GM21526 (cell line): Measurements from ENCODE around the gene NPTX1.

ENCODE experiments used
- ATAC-seq: cut with Tn5 transposase; IDR thresholded peaks from one replicate; pipeline ENCODE4 v1.9.1; 2021; ENCODE audit warnings: moderate library complexity; ENCODE audit not compliant: unreplicated experiment, low FRiP score

The NPTX1 gene

DNA sequence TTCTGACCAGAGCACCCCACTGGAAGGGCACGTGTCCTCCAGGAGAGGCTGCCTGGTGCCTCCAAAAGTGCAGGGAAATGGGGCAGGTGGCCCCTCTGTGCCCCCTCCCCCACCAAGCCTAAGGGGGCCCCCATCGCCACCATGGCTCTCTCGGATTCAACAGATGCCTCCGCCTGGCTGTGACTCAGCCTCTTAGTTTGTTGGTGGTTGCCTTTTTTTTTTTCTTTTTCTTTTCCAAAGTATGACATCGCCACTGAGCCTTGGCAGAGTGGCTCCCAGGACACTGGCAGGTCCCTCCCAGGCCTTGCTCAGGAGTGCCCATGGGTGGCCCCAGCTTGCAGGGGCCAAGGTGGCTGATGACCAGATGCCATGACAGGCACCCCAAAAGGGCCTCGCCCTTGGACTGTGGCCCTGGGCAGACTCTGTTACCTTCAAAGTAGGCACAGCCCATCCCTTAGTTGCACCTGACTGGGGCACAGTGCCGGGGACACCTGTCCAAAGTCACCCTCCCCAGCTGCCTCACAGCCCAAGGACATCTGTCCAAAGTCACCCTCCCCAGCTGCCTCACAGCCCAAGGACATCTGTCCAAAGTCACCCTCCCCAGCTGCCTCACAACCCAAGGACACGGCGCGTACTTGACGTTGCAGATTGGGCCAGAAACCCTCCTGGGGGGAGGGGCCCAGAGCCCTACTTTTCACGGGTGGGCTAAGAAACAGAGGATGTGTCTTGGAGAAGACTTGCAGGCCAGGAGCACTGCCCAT lies 29.6 kb downstream of the NPTX1 start:
- no peak for ATAC-seq

DNA sequence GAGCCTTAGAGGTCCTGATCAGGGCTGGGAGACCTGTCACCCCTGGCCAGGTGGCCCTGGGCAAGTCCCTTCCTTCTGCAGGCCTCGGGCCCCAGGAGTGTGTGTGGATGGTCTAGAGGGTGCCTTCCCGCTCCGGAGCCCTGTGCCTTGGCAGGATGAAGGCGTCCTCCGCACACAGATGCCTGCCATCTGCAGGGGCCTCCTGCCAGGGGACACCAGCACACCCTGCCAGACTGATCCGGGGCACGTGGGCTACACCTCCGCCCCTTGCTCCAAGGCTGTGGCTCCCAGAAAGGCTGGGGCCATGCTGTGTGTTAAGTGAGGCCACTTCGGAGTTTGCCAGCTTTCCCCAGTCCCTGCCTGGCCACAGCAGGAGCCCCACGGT lies 30.7 kb downstream of the NPTX1 start:
- ATAC-seq: no peak

DNA sequence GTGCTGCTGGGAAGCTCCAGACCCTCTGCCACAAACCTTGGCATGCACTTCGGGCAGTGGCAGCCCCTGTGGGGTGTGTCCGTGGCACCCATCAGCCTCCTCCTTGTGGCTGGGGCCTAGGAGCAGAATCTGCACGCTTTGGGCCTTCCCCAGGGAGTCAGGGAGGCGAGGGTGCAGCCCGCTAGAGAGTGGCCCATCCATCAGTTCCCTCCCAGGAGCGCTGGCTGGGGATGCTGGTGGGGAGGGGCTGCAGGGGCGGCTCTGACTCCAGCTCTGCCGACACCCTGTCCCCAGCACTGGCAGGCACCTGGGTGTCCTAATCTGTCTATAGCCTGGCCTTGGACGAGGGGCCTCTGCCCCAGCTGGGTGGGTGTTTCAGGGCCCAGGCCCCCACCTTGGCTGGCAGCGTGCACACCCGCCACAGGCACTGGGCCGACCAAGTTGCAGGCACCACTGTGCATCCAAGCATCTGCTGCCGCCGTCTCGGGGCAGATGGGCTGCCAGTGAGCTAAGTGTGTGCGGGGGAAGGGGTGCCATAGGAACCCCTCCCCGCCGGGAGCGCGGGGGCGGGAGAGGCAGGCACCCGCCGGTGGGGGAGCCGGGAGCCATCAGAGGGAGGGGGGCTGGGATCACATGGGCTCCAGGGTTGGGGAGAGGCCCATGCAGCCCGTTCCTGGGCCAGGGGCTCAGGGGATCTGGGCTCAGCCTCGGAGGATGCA lies 31.2 kb downstream of the NPTX1 start:
- ATAC-seq: no peak

DNA sequence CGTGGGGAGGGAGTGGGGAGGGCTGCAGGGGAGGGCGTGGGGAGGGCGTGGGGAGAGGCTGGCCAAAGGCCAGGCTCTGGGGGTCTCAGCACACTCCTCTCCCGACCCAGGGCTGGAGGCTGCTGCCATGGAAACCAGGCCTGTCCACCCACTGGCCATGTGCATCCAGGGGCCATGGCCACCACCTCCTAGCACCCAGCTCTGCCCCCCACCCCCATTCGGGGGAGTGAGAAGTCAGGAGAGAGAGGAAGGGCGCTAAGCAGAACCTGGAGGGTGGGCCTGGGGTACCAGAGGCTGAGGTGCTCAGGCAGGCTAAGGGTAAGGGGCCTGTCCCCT lies 31.8 kb downstream of the NPTX1 start:
- ATAC-seq: no peak

DNA sequence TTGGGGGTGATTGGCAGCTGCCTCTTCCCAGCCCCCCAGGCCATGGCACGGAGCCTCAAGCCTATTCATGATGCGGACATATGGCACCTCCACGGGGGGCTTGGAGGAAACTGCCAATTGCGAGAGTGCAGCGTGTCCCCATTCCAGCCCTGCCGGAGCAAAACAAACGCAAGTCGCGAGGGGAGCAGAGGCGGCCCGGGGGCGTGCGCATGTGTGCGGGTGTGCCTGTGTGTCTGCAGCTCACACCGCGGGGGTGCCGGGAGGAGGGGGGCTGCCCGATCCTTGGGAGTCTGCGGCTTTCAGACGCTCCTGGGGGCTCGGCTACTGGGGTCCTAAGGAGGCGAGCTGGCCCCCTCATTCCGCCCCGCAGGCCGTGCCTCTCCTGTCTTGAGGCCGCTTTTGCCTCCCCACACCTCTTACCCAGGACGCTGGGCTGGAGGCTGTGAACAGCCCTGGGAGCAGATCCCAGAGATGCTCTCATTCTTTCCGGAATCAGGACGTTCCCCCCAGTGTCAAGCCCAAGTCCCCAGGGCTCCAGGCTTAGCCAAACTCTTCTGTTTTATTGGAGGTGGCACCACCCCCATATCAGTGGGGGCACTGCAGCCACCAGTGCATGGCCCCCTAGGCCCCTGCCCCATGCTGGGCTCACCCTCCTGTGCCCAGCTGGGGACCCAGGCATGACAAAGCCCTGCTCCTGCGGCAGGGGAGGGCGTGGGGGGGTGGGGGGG lies 32.3 kb downstream of the NPTX1 start:
- ATAC-seq: no peak

DNA sequence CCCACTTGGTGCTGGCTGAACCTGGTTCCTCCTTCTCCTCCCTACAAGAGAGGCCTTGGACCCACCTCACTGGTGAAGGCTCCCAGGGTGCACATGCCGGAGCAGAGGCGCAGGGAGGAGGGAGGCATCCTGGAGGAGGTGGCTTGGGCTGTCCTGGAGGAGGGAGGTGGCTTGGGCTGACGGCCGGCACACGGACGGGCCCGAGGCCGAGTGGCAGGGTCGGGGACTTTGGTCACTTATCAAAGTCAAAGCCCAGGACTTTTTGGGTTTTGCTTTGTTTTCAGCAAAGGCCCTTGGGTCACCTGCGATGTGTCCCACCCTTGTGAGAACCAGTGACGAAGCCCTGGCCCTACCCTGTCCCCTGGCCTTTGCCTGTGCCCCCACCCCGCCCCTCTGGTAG lies 32.9 kb downstream of the NPTX1 start:
- no peak for ATAC-seq

DNA sequence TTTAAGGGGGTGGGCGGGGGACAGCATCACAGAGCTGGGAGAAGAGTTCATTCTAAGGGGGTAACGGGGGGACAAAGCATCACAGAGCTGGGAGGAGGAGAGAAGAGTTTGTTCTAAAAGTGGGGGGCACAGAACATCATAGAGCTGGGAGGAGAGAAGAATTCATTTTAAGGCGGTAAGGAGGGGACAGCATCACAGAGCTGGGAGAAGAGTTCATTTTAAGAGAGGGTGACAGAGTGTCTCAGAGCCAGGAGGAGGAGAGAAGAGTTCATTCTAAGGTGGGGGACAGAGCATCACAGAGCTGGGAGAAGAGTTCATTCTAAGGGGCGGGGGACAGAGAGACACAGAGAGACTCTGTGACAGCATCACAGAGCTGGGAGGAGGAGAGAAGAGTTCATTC lies 33.6 kb downstream of the NPTX1 start:
- ATAC-seq: no peak

DNA sequence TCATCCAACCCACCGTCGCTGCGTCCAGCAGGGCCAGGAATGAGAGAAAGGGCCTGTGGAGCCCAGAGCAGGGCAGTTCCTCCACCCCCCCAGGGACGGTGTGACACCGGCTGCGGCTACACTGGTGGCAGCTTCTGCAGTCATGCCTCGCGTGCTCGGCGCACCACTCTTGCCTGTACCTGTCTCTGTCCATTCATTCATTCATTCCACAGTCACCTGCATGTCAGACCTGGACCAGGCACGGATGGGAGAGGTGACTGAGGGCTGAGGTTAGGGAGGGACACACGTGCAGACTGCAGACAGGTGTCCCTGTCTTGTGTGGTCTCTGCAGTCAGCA lies 34.1 kb downstream of the NPTX1 start:
- no peak for ATAC-seq

DNA sequence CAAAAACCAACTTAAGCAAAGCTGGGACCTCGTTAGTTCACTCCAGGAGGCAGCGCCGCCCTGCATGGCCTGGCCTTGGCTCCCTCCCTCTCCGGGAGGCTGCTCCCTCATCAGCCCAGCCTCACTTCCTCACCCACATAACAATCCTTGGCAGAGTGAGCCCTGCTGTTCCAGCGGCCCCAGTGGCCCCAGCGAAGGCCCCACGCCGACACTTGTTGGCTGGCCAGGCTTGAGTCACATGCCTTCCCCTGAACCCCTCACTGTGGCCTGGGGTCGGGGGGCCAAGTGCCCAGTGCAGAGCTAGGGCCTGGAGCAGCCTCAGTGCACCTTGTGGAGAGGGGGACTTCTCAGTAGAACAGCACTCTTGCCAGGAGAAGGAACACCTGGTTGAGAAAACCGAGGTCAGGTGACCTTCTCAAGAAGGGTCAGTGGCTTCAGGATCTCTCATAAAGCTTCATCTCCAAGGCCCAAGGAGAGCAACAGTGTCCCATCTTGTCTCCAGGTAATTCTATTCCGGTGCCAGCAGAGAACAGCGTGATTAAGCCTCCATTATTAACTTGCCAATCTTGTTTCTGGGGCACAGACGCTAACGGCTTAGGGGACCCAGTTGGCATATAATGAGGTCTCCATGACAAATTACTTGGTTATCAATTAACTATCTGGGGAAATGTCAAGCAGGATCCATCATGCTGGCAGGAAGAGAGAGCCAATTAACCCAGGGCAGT lies 34.6 kb downstream of the NPTX1 start:
- ATAC-seq: no peak

DNA sequence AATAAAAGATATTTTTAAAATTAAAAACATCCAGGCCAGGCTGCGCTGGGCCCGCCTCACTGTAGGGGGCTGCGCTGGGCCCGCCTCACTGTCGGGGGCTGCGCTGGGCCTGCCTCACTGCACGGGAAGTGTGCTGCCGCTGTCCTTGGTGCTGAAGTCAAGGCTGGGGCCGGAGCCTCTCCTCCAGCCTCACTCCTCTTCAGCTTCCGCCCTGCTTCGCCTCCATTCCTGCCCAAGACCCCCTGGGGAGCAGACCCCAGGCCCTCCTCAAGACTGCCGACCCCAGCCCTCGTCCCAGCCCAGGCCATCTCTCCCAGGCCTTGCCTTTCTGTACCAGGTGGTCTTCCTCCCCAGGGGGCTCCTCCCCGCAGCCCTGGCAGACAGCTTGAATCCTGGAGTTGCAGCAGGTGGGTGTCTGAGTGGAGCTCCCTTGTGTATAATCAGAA lies 35.3 kb downstream of the NPTX1 start:
- no peak for ATAC-seq

DNA sequence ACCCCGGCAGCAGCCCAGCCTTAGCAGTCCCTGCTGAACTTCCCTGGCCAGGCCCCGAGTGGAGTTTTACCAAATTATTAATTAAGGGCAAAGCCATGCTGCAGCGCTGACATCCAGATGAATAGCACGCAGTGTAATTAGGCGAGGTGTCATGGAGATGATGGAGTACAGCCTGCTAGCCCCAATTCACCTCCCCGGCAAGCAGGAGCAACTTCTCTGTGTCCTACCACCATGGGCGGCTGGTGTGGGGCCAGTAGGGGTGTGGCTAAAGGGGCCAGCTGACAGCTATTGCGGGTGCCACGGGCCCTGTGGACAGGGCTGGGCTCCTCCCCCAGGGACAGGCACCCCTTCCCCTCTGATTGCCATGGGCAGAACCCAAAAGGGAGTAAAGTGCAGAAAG lies 36.9 kb downstream of the NPTX1 start:
- ATAC-seq: no peak

DNA sequence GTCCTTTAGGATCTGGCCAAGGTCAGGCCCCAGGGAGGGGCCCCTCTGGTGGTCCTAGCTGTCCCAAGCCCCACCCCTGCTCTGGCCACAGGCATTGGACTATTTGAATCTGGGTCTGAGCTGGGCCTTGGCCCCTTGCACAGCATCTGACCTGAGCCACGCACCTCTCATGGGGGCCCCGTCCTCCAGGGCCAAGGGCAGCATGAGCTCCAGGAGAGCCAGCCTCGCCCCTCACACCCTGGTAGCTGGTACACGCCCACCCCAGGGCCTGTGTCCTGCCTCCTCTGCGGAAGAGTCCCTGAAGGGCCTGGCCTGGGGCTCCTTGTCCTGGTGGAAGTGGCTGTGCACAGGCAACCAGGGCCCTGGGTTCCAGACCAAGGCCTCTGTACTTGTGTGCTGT lies 37.6 kb downstream of the NPTX1 start:
- ATAC-seq: no peak

DNA sequence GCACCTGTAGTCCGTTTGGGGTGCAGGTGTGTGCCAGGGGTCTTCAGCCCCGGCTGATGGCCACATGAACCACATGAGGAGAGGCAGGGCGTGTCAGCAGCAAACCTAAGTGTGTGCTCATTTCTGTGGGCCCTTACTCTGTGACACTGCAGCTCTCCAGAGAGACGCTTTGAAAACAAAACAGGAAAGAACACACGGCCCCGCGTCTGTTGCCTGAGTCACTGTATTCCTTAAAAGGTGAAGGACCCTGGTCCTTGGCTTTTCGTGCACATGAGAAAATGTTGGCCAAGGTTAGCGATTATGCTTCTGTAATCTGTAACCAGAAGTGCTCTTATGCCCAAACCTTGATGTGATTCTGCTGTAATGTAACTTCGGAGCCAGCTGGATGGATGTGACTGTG lies 38.9 kb downstream of the NPTX1 start:
- no peak for ATAC-seq

DNA sequence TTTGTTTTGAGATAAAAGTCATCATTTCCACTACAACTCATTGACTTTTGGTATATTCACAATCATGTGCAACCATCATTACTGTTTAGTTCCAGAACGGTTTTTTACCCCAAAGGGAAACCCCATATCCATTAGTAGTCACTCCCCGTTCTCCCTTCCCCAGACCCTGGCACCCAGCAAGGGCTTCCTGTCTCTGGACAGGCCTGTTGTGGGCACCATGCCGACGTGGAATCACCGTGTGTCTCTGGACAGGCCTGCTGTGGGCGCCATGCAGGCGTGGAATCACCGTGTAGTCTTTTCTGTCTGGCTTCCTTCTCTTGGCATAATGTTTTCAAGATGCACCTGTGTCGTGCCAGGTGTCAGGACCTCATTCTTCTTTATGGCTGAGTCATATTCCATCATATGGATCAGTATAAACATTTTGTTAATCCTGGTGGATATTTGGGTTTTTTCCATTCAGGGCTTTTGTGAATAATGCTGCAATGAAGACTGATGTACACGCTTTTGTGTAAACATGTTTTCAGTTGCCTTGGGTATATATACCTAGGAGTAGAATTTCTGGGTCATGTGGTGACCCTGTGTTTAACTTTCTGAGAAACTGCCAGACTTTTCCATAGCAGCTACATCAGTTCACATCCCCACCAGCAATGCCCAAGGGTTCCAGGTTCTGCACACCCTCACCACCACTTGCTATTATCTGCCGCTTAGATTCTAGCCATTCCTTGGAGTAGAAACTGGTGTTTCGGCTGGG lies 42.3 kb downstream of the NPTX1 start:
- ATAC-seq: no peak

DNA sequence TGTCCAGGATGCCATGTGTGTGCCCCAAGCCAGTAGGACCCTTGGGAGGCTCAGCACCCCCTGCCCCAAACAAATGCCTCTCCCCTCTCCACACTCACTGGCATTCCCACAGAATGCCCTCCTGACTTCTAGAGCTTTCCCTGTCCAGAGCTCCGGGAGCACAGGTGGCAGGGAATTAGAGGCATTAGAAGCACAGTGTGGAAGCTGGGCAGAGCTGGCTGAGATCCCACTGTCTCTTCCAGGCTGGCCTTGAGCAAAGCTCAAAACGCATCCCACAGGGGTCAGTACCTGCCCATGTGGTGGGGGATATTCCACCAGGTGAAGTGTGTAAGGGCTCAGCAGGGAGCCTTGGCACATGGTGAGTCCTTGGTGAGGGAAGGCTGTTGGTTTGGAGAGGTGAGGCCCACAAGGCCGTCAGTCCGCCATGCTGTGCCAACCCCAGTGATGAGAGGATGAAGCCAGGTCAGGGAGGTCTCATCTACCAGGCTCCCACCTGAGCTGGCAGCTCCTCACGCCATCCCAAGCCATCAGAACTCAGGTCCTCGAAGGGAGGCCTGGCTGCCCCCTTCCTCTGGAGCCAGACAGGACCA lies 43.4 kb downstream of the NPTX1 start:
- no peak for ATAC-seq

DNA sequence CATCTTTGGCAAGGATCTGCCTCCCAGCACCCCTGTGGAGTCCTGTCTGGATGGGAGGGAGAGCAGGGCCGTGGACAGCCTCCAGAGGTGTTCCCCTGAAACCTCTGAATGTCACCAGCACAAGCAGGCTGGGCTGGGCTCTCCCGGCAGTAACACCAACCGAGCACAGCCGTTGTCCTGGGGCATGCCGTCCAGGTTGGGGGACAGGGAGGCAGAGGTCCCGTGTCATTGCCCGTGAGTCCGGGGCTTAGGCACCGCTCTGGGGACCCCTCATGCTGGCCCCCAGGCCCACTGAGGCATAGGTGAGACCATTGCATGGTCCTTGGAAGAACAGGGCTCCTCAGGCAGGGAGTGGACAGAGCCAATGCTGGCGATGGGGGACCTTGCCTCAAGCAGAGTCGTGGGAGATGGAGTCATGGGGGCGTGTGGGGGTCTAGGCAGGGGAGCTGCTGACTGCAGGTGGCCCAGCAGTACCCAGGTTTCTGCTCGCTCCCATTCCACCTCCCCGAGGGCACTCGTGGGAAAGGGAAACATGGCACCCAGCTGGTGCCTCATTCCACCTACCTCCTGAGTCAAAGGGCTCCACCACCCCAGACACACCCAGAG lies 44.0 kb downstream of the NPTX1 start:
- no peak for ATAC-seq

DNA sequence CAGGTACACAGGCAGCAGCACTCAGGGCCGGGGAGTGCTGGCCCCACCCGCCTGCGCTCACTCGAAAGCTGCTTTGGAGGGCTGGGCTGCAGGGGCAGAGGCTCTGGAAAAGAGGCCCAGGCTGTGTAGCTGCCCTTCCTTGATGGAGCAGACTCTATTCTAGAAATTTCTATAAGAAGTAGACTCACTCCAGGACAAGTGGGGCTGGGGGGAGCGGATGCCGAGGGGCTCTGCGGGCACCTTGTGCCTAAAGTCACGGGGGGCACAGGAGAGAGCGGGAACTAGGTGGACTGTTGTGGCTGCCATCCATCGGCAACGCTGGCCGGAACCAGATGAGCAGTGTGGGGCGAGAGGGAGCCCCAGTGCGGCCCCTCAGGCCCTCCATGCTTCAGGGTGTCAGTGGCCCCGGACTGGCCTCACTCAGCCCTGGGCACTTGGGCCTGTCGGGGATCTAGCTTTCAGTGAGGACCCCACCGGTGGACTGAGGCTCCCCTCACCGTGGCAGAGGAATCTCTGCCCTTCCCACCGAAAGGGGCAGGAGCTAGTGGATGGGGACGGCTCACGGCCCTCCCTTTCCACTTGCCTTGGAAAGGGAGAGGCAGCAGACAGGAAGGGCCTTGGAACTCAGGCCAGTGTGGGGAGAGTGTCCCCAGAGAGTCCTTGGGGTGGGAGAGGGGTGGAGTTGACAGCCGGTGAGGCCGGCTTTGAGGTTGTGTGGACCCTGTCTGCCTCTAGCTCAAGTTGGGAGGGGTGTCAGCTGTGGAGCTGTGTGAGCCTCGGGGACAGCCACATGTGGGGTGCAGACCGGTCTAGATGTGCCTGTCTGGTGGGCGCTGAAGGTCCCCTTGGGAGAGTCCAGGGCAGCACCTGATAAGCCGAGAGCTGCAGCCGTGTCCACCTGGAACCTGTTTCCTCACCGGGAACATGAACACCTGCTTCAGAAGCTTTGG lies 44.9 kb downstream of the NPTX1 start:
- no peak for ATAC-seq

DNA sequence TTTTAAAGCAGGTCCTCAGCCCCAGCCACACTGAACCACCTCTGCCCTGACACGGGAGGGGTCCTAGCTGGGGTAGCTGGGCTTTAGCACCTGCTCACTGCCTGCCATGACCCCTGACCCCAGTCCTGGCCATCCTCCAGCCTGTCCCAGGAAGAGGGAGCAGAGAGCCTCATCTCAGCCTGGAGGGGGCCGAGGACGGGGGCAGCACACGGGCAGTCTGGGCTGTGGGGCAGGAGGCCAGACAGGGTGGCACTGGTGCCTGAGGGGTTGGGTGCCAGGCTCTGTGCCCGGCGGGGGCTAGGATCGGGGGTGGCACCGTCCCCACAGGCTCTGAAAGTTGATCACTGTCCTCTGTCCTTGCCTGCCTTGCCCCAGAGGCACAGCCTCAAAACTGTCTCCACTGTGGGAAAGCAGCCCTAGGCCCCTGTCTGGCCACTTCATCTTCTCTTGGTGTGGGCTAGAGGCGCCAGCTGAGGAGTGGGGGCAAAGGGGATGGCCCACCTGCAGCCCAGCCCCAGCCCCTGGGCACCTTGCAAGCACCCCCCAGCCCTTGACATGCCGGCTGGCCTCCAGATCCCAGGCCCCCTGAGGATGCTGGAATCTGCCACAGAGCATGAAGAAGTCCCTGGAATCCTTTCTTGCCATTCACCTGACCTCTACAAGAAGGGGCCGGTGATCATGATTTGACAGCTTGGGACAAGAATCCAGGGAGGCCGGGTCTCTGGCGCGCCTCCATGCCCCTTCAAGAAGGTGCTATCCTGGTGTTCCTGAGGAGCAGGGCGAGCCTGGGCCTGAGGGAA lies 45.8 kb downstream of the NPTX1 start:
- ATAC-seq: no peak
